ENCODE results near the gene WNT16. TPM values are rescaled to one million over a fixed set of nuclear protein-coding genes. Genes with fewer than 3 reads are reported as not detected.

Gene WNT16
- total RNA-seq, 4 donors from 2014 or later = 12.7 to 23.9 (median 16.2) TPM

DNA sequence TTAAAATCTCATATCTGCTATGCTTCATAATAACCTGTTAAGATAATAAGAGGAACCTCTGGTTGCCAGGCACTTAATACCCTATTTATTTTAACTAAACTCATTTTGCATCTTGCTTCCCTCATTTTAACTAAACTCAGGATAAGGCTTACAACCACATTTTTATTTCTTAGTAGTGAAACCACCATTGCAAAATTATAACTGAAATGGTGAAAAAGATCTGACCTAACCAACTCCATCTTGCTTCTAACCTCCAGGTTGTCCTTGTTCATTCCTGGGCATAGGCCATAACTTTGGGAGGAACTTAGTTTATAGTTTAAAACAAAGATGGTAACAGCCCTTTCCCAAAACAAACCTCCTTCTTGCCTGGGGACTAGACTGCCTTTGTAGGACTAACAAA, 61.3 kb downstream of the WNT16 start:
- no peak overlapping the region for H3K4me3 ChIP-seq (ENCODE audit: low read depth, poor library complexity, severe bottlenecking)
- intact Hi-C loops (cut with DNase I; ENCODE audit: low total_unique reads) = no loop called here
- TF ChIP-seq, protein P1, sequence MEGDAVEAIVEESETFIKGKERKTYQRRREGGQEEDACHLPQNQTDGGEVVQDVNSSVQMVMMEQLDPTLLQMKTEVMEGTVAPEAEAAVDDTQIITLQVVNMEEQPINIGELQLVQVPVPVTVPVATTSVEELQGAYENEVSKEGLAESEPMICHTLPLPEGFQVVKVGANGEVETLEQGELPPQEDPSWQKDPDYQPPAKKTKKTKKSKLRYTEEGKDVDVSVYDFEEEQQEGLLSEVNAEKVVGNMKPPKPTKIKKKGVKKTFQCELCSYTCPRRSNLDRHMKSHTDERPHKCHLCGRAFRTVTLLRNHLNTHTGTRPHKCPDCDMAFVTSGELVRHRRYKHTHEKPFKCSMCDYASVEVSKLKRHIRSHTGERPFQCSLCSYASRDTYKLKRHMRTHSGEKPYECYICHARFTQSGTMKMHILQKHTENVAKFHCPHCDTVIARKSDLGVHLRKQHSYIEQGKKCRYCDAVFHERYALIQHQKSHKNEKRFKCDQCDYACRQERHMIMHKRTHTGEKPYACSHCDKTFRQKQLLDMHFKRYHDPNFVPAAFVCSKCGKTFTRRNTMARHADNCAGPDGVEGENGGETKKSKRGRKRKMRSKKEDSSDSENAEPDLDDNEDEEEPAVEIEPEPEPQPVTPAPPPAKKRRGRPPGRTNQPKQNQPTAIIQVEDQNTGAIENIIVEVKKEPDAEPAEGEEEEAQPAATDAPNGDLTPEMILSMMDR (IDR thresholded peaks at IDR 0.05) = no peak
- TF ChIP-seq POLR2A (IDR thresholded peaks at IDR 0.05) = no peak
- no peak for DNase-seq (ENCODE audit: low spot score in 2 of 2)

DNA sequence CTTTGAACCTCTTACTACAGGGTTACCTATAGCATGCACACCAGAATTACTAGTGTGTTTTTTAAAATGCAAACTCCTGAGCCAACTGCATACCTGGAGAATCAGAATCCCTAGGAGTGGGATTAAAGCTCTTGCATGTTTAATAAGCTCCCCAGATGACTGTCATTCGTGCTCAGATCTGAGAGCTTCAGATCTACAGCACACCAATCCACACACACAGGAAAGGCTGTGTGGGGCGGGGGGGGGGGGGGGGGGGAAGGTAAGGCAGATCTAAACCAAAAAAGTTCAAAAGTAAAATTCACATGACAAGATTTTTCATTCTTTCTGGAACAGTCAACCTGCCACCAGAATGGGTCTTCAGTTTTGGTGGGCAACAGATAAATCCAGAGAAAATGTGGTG, 61.8 kb downstream of the WNT16 start:
- DNase-seq (ENCODE audit: low spot score in 2 of 2) = no peak
- 54 to 61% methylated on average over 2 of the region's 2 CpGs for WGBS, 2 donors

More for the DNA sequence above, 61.8 kb downstream of the WNT16 start:
- TF ChIP-seq, protein P1 (IDR thresholded peaks at IDR 0.05) = no peak
- TF ChIP-seq POLR2A (IDR thresholded peaks at IDR 0.05) = no peak
- H3K4me3 ChIP-seq (ENCODE audit: low read depth, poor library complexity, severe bottlenecking) = no peak overlapping the region
- intact Hi-C loops (cut with DNase I; ENCODE audit: low total_unique reads) = no loop called here

Other genes starting within 250 kb of the WNT16 start
- gene FAM3C, start 67.3 kb downstream of the WNT16 start, total RNA-seq = 10 to 100 TPM; 34.9 to 46.8 (median 41.0) TPM

Measured in lower leg skin (tissue), 4 donors.